Measurements from ENCODE around the gene MRPL45.

MRPL45 gene

GRCh38 chr17:38338053-38338452 is 41.1 kb downstream of the MRPL45 start:
- no peaks in the 10 kb centered on the region for H3K36me3 ChIP-seq (ENCODE audit: control insufficient read depth, insufficient read depth, low read length)
- no peak overlapping the region for H3K4me3 ChIP-seq (ENCODE audit: low read depth, low read length)
- no peak overlapping the region for H3K27ac ChIP-seq (ENCODE audit: low read depth, low read length)
- H3K27me3 ChIP-seq (ENCODE audit: control insufficient read depth, insufficient read depth, low read length), result no peaks in the 10 kb centered on the region
- H3K9ac ChIP-seq (ENCODE audit: low read length), result no peak overlapping the region
- H3K4me1 ChIP-seq (ENCODE audit: control insufficient read depth, insufficient read depth, low read length), result peaks cover 12% of the 10 kb centered on the region
- no peaks in the 10 kb centered on the region for H3K9me3 ChIP-seq (ENCODE audit: control insufficient read depth, insufficient read depth, low read depth, low read length)

GRCh38 chr17:38338535-38338934 is 41.6 kb downstream of the MRPL45 start:
- peaks cover 12% of the 10 kb centered on the region for H3K4me1 ChIP-seq (ENCODE audit: control insufficient read depth, insufficient read depth, low read length)
- H3K9ac ChIP-seq (ENCODE audit: low read length), result no peak overlapping the region
- H3K4me3 ChIP-seq (ENCODE audit: low read depth, low read length), result no peak overlapping the region
- H3K27ac ChIP-seq (ENCODE audit: low read depth, low read length), result no peak overlapping the region
- H3K27me3 ChIP-seq (ENCODE audit: control insufficient read depth, insufficient read depth, low read length), result no peaks in the 10 kb centered on the region
- no peaks in the 10 kb centered on the region for H3K36me3 ChIP-seq (ENCODE audit: control insufficient read depth, insufficient read depth, low read length)
- no peaks in the 10 kb centered on the region for H3K9me3 ChIP-seq (ENCODE audit: control insufficient read depth, insufficient read depth, low read depth, low read length)

GRCh38 chr17:38339891-38340290 is 42.9 kb downstream of the MRPL45 start:
- Histone ChIP-seq H3K4me1 (ENCODE audit: control insufficient read depth, insufficient read depth, low read length) (peaks cover 12% of the 10 kb centered on the region), H3K9me3 (ENCODE audit: control insufficient read depth, insufficient read depth, low read depth, low read length) (no peaks in the 10 kb centered on the region), H3K9ac (ENCODE audit: low read length) (no peak overlapping the region), H3K27me3 (ENCODE audit: control insufficient read depth, insufficient read depth, low read length) (no peaks in the 10 kb centered on the region), H3K4me3 (ENCODE audit: low read depth, low read length) (no peak overlapping the region), H3K27ac (ENCODE audit: low read depth, low read length) (no peak overlapping the region), H3K36me3 (ENCODE audit: control insufficient read depth, insufficient read depth, low read length) (no peaks in the 10 kb centered on the region)

- Histone ChIP-seq H3K4me3 (ENCODE audit: low read depth, low read length) (no peak overlapping the region), H3K27me3 (ENCODE audit: control insufficient read depth, insufficient read depth, low read length) (no peaks in the 10 kb centered on the region), H3K4me1 (ENCODE audit: control insufficient read depth, insufficient read depth, low read length) (peaks cover 12% of the 10 kb centered on the region), H3K9ac (ENCODE audit: low read length) (no peak overlapping the region), H3K36me3 (ENCODE audit: control insufficient read depth, insufficient read depth, low read length) (no peaks in the 10 kb centered on the region), H3K27ac (ENCODE audit: low read depth, low read length) (no peak overlapping the region), H3K9me3 (ENCODE audit: control insufficient read depth, insufficient read depth, low read depth, low read length) (no peaks in the 10 kb centered on the region)
These were observed 44.2 kb downstream of the MRPL45 start for GRCh38 chr17:38341035-38341721.

GRCh38 chr17:38342886-38343607 is 46.1 kb downstream of the MRPL45 start:
- Histone ChIP-seq H3K27me3 (ENCODE audit: control insufficient read depth, insufficient read depth, low read length) (no peaks in the 10 kb centered on the region), H3K27ac (ENCODE audit: low read depth, low read length) (no peak overlapping the region), H3K9ac (ENCODE audit: low read length) (no peak overlapping the region), H3K4me1 (ENCODE audit: control insufficient read depth, insufficient read depth, low read length) (peaks cover 12% of the 10 kb centered on the region), H3K9me3 (ENCODE audit: control insufficient read depth, insufficient read depth, low read depth, low read length) (no peaks in the 10 kb centered on the region), H3K36me3 (ENCODE audit: control insufficient read depth, insufficient read depth, low read length) (no peaks in the 10 kb centered on the region), H3K4me3 (ENCODE audit: low read depth, low read length) (no peak overlapping the region)

GRCh38 chr17:38343608-38344419 is 46.8 kb downstream of the MRPL45 start, which contains the start of gene GPR179:
GPR179 (minus strand) TSS chr17:38343956; CDS start chr17:38343789, 167 bp downstream.
- Histone ChIP-seq H3K9me3 (ENCODE audit: control insufficient read depth, insufficient read depth, low read depth, low read length) (no peaks in the 10 kb centered on the region), H3K4me3 (ENCODE audit: low read depth, low read length) (no peak within 1 kb of the TSS), H3K27ac (ENCODE audit: low read depth, low read length) (no peak within 1 kb of the TSS), H3K36me3 (ENCODE audit: control insufficient read depth, insufficient read depth, low read length) (no peaks in the 10 kb centered on the region), H3K27me3 (ENCODE audit: control insufficient read depth, insufficient read depth, low read length) (no peaks in the 10 kb centered on the region), H3K4me1 (ENCODE audit: control insufficient read depth, insufficient read depth, low read length) (peaks cover 12% of the 10 kb centered on the region), H3K9ac (ENCODE audit: low read length) (no peak within 1 kb of the TSS)

GRCh38 chr17:38344420-38344745 is 47.4 kb downstream of the MRPL45 start:
- H3K4me3 ChIP-seq (ENCODE audit: low read depth, low read length), result no peak overlapping the region
- no peaks in the 10 kb centered on the region for H3K9me3 ChIP-seq (ENCODE audit: control insufficient read depth, insufficient read depth, low read depth, low read length)
- no peaks in the 10 kb centered on the region for H3K27me3 ChIP-seq (ENCODE audit: control insufficient read depth, insufficient read depth, low read length)
- H3K4me1 ChIP-seq (ENCODE audit: control insufficient read depth, insufficient read depth, low read length), result peaks cover 15% of the 10 kb centered on the region
- no peaks in the 10 kb centered on the region for H3K36me3 ChIP-seq (ENCODE audit: control insufficient read depth, insufficient read depth, low read length)
- H3K9ac ChIP-seq (ENCODE audit: low read length), result no peak overlapping the region
- H3K27ac ChIP-seq (ENCODE audit: low read depth, low read length), result no peak overlapping the region

GRCh38 chr17:38345743-38346142 is 48.8 kb downstream of the MRPL45 start:
- Histone ChIP-seq H3K9me3 (ENCODE audit: control insufficient read depth, insufficient read depth, low read depth, low read length) (no peaks in the 10 kb centered on the region), H3K27ac (ENCODE audit: low read depth, low read length) (no peak overlapping the region), H3K9ac (ENCODE audit: low read length) (no peak overlapping the region), H3K27me3 (ENCODE audit: control insufficient read depth, insufficient read depth, low read length) (no peaks in the 10 kb centered on the region), H3K4me1 (ENCODE audit: control insufficient read depth, insufficient read depth, low read length) (peaks cover 20% of the 10 kb centered on the region), H3K36me3 (ENCODE audit: control insufficient read depth, insufficient read depth, low read length) (no peaks in the 10 kb centered on the region), H3K4me3 (ENCODE audit: low read depth, low read length) (no peak overlapping the region)

- Histone ChIP-seq H3K4me3 (ENCODE audit: low read depth, low read length) (no peak overlapping the region), H3K27me3 (ENCODE audit: control insufficient read depth, insufficient read depth, low read length) (no peaks in the 10 kb centered on the region), H3K9ac (ENCODE audit: low read length) (no peak overlapping the region), H3K27ac (ENCODE audit: low read depth, low read length) (no peak overlapping the region), H3K4me1 (ENCODE audit: control insufficient read depth, insufficient read depth, low read length) (peaks cover 24% of the 10 kb centered on the region), H3K36me3 (ENCODE audit: control insufficient read depth, insufficient read depth, low read length) (no peaks in the 10 kb centered on the region), H3K9me3 (ENCODE audit: control insufficient read depth, insufficient read depth, low read depth, low read length) (no peaks in the 10 kb centered on the region)
These were observed 52.2 kb downstream of the MRPL45 start for GRCh38 chr17:38349097-38349730.

- Histone ChIP-seq H3K27ac (ENCODE audit: low read depth, low read length) (no peak overlapping the region), H3K36me3 (ENCODE audit: control insufficient read depth, insufficient read depth, low read length) (no peaks in the 10 kb centered on the region), H3K4me1 (ENCODE audit: control insufficient read depth, insufficient read depth, low read length) (peaks cover 31% of the 10 kb centered on the region), H3K27me3 (ENCODE audit: control insufficient read depth, insufficient read depth, low read length) (no peaks in the 10 kb centered on the region), H3K4me3 (ENCODE audit: low read depth, low read length) (no peak overlapping the region), H3K9me3 (ENCODE audit: control insufficient read depth, insufficient read depth, low read depth, low read length) (no peaks in the 10 kb centered on the region), H3K9ac (ENCODE audit: low read length) (no peak overlapping the region)
These were observed 53.1 kb downstream of the MRPL45 start for GRCh38 chr17:38350035-38350434.

All from HUES6 (cell line).